Middle frontal gyrus (tissue), 1 donor: ENCODE results near the gene EIF3F.

ENCODE experiments used
- DNase-seq: peaks from one replicate; pipeline ENCODE4 v3.0.0-alpha.2; 2015; ENCODE audit warnings: low spot score; ENCODE audit errors: extremely low spot score

Gene EIF3F

GRCh38 chr11:8019314-8020243 is 32.4 kb downstream of the EIF3F start:
- DNase-seq: no peak

- no peak for DNase-seq
Observed at GRCh38 chr11:8020244-8020597, 33.1 kb downstream of the EIF3F start.

- no peak for DNase-seq
Observed at GRCh38 chr11:8021920-8022319, 34.8 kb downstream of the EIF3F start.

GRCh38 chr11:8022876-8023275 is 35.7 kb downstream of the EIF3F start:
- DNase-seq: no peak

- no peak for DNase-seq
Observed at GRCh38 chr11:8023831-8024555, 36.9 kb downstream of the EIF3F start.

GRCh38 chr11:8025123-8025522 is 38.0 kb downstream of the EIF3F start:
- no peak for DNase-seq

- no peak for DNase-seq
Observed at GRCh38 chr11:8025816-8026215, 38.7 kb downstream of the EIF3F start.

GRCh38 chr11:8026982-8027381 is 39.8 kb downstream of the EIF3F start:
- DNase-seq: no peak

GRCh38 chr11:8028766-8029165 is 41.6 kb downstream of the EIF3F start:
- DNase-seq: no peak

GRCh38 chr11:8030526-8031247 is 43.5 kb downstream of the EIF3F start:
- no peak for DNase-seq

- DNase-seq: no peak
Observed at GRCh38 chr11:8031248-8032115, 44.3 kb downstream of the EIF3F start.

- no peak for DNase-seq
Observed at GRCh38 chr11:8032122-8032521, 45.0 kb downstream of the EIF3F start.

GRCh38 chr11:8032576-8033304 is 45.6 kb downstream of the EIF3F start:
- DNase-seq: no peak

GRCh38 chr11:8033305-8034105 is 46.4 kb downstream of the EIF3F start:
- DNase-seq: peak; percentile 33

GRCh38 chr11:8034106-8034585 is 47.0 kb downstream of the EIF3F start:
- no peak for DNase-seq

- DNase-seq: no peak
Observed at GRCh38 chr11:8034604-8035190, 47.6 kb downstream of the EIF3F start.

GRCh38 chr11:8035200-8035855 is 48.2 kb downstream of the EIF3F start:
- DNase-seq: no peak

GRCh38 chr11:8036002-8036802 is 49.1 kb downstream of the EIF3F start:
- no peak for DNase-seq
